Measurements from ENCODE around the gene HLA-DOB. TPM values are rescaled to one million over a fixed set of nuclear protein-coding genes. Genes with fewer than 3 reads are reported as not detected.
A peak's percentile ranks its signal among the peaks of the same experiment; 100 is the strongest.

HLA-DOB gene
- total and polyA plus RNA-seq, 8 donors: 0.24 to 2.8 (median 0.57) TPM

DNA sequence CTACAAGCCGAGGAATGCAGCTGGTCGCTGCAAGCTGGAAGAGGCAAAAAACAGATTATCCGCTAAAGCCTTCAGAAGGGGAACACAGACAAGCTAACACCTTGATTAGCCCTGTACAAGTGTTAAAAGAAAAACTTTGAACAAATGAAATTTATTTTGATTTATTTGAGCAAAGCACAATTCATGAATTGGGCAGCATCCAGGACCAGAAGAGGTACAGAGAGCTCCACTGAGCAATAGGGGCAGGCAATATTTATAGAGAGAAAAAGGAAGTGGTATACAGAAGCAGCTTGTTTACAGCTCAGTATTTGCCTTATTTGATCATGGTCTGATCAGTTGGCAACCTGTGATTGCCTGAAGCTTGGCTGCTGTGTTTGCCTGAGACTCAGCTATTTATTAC is 17.6 kb downstream of the HLA-DOB start:
- intact Hi-C loops (cut with DNase I): loop anchor here in 1 of 2 donors (5.0 kb wide), 1 partner anchor 382 kb away; no protein-coding TSS in a partner anchor
- Histone ChIP-seq H3K27me3 (peaks cover 3 to 28% of the 10 kb centered on the region in 2 donors), H3K9me3 (peaks cover 0 to 4% of the 10 kb centered on the region in 2 donors), H3K4me3 (no peak overlapping the region), H3K27ac (no peak overlapping the region), H3K36me3 (no peaks in the 10 kb centered on the region), H3K4me1 (peaks cover 0 to 19% of the 10 kb centered on the region in 2 donors)
- TF ChIP-seq CTCF (IDR thresholded peaks at IDR 0.05): no peak
- ATAC-seq (no peak), DNase-seq (no peak)

- peak overlapping the region in 1 of 2 donors; percentile 5 for H3K4me3 ChIP-seq
- DNase-seq (peak; percentile 74 to 83 (median 80)), ATAC-seq (peak; percentile 92)
- no peaks in the 10 kb centered on the region for H3K36me3 ChIP-seq
- H3K27me3 ChIP-seq: peaks cover 3 to 30% of the 10 kb centered on the region in 2 donors
- TF ChIP-seq CTCF (IDR thresholded peaks at IDR 0.05): peak; percentile 88 to 95
- H3K4me1 ChIP-seq: peaks cover 0 to 22% of the 10 kb centered on the region in 2 donors
- H3K27ac ChIP-seq: peak overlapping the region in 1 of 2 donors; percentile 21
- intact Hi-C loops (cut with DNase I): loop anchor here in 1 of 2 donors (5.0 kb wide), 1 partner anchor 380 kb away; no protein-coding TSS in a partner anchor
- H3K9me3 ChIP-seq: peaks cover 0 to 4% of the 10 kb centered on the region in 2 donors
Measured at GRCh38 chr6:32796848-32797776, 19.7 kb downstream of the HLA-DOB start.

- ATAC-seq (peak; percentile 48), DNase-seq (no peak)
- Histone ChIP-seq H3K9me3 (peaks cover 0 to 4% of the 10 kb centered on the region in 2 donors), H3K27ac (peak overlapping the region in 1 of 2 donors; percentile 67), H3K4me1 (peaks cover 0 to 22% of the 10 kb centered on the region in 2 donors), H3K27me3 (peaks cover 5 to 20% of the 10 kb centered on the region in 2 donors), H3K36me3 (no peaks in the 10 kb centered on the region), H3K4me3 (no peak overlapping the region)
- TF ChIP-seq CTCF (IDR thresholded peaks at IDR 0.05): no peak
- intact Hi-C loops (cut with DNase I): no loop called here
Measured at GRCh38 chr6:32794510-32794909, 22.3 kb downstream of the HLA-DOB start.

DNA sequence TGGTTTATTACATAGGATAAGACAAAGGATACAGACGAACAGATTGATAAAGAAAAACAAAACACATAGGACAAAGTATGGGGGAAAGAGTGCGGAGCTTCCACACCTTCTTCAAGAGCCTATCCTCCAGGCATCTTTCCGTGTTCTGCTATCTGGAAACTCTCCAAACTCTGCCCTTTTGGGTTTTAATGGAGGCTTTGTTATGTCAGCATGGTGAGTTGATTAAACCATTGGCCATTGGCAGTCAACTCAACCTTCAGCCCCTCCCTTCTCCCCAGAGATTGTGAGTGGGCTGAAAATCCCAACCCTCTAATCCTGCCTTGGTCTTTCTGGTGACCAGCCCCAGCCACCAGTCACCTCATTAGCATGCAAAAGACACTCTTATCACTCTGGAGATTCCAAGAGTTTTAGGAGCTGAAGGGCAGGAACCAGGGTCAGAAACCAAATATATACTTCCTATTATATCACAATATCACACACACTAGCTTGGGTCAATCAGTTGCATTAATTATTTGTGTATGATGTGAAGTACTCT is 23.8 kb downstream of the HLA-DOB start:
- Histone ChIP-seq H3K27me3 (peaks cover 5 to 22% of the 10 kb centered on the region in 2 donors), H3K27ac (no peak overlapping the region), H3K36me3 (no peaks in the 10 kb centered on the region), H3K4me3 (no peak overlapping the region), H3K9me3 (no peaks in the 10 kb centered on the region), H3K4me1 (peaks cover 0 to 22% of the 10 kb centered on the region in 2 donors)
- ATAC-seq (no peak), DNase-seq (no peak)
- TF ChIP-seq CTCF (IDR thresholded peaks at IDR 0.05): no peak
- intact Hi-C loops (cut with DNase I): no loop called here

GRCh38 chr6:32790306-32790705 is 26.5 kb downstream of the HLA-DOB start:
- intact Hi-C loops (cut with DNase I): no loop called here
- peaks cover 0 to 10% of the 10 kb centered on the region in 2 donors for H3K4me1 ChIP-seq
- no peak overlapping the region for H3K4me3 ChIP-seq
- no peak for ATAC-seq
- no peak for DNase-seq
- H3K36me3 ChIP-seq: no peaks in the 10 kb centered on the region
- no peaks in the 10 kb centered on the region for H3K9me3 ChIP-seq
- no peak overlapping the region for H3K27ac ChIP-seq
- no peak for TF ChIP-seq CTCF (IDR thresholded peaks at IDR 0.05)
- peaks cover 11 to 32% of the 10 kb centered on the region in 2 donors for H3K27me3 ChIP-seq
